ENCODE measurements around the gene MATN4. TPM values are rescaled to one million over a fixed set of nuclear protein-coding genes. Genes with fewer than 3 reads are reported as not detected.

The MATN4 gene
- total and polyA plus RNA-seq, 2 experiments from 2014 or later = 3.3 to 5.1 TPM

DNA sequence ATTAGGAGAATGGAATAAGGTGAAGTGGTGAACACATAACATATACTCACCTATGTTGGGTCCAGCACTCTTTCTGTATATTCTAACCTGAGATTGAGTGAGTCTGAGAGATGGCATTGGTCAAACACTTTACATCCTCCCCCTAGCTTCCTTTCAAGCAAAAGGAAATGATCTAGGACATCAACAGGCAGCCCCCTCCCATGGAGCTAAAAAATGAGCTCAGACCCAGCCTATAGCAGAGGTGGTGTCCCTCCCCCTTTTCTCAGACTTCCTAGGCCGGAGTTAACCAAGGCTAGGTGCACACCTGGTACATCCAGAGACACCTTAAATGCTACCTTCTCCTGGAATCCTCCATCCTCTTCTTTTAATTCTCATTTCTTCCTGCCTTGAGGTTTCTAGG, 45.6 kb upstream of the MATN4 start (continued):
- TF ChIP-seq REST (IDR thresholded peaks at IDR 0.05; ENCODE audit: unreplicated experiment) (no peak), EZH2 (IDR thresholded peaks at IDR 0.05; ENCODE audit: low read depth, unreplicated experiment) (no peak), STAT1 (IDR thresholded peaks at IDR 0.05; ENCODE audit: unreplicated experiment) (no peak), ZNF462 (CRISPR knock-in tag; IDR thresholded peaks at IDR 0.05) (no peak), JUNB (IDR thresholded peaks at IDR 0.05; ENCODE audit: unreplicated experiment) (no peak)
- TF ChIP-seq, protein P1, sequence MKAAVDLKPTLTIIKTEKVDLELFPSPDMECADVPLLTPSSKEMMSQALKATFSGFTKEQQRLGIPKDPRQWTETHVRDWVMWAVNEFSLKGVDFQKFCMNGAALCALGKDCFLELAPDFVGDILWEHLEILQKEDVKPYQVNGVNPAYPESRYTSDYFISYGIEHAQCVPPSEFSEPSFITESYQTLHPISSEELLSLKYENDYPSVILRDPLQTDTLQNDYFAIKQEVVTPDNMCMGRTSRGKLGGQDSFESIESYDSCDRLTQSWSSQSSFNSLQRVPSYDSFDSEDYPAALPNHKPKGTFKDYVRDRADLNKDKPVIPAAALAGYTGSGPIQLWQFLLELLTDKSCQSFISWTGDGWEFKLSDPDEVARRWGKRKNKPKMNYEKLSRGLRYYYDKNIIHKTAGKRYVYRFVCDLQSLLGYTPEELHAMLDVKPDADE (IDR thresholded peaks at IDR 0.05) = no peak

All from GM23338 (cell line).